Measurements from ENCODE around the gene FGF19. TPM values are rescaled to one million over a fixed set of nuclear protein-coding genes. Genes with fewer than 3 reads are reported as not detected.

Gene FGF19
- total RNA-seq, 1 experiment from 2014 or later = 0.17 TPM

GRCh38 chr11:69671734-69672465 is 31.9 kb downstream of the FGF19 start:
- no peak for DNase-seq (ENCODE audit: low spot score)

- DNase-seq (ENCODE audit: low spot score) = peak; percentile 78
Observed at GRCh38 chr11:69670158-69670845, 33.5 kb downstream of the FGF19 start.

DNA sequence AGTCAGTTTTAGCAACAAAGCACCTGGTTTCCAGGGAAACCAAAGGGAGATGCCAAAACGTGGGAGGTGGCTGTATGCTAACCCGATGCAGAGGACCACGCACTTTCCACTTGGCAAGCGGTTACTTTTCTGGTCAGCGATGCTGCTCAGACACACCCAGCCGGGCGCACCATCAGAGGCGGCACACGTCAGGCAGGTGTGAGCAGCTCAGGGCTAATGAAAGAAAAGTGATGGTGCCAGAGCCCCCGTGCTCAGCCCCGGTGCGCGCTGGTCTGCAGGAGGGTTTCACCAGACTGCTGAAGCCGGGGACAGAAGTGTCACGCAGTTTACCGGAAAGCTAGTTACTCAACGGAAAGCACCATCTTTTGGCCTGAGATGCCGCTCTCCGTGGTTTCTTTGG is 34.3 kb downstream of the FGF19 start:
- no peak for DNase-seq (ENCODE audit: low spot score)

DNA sequence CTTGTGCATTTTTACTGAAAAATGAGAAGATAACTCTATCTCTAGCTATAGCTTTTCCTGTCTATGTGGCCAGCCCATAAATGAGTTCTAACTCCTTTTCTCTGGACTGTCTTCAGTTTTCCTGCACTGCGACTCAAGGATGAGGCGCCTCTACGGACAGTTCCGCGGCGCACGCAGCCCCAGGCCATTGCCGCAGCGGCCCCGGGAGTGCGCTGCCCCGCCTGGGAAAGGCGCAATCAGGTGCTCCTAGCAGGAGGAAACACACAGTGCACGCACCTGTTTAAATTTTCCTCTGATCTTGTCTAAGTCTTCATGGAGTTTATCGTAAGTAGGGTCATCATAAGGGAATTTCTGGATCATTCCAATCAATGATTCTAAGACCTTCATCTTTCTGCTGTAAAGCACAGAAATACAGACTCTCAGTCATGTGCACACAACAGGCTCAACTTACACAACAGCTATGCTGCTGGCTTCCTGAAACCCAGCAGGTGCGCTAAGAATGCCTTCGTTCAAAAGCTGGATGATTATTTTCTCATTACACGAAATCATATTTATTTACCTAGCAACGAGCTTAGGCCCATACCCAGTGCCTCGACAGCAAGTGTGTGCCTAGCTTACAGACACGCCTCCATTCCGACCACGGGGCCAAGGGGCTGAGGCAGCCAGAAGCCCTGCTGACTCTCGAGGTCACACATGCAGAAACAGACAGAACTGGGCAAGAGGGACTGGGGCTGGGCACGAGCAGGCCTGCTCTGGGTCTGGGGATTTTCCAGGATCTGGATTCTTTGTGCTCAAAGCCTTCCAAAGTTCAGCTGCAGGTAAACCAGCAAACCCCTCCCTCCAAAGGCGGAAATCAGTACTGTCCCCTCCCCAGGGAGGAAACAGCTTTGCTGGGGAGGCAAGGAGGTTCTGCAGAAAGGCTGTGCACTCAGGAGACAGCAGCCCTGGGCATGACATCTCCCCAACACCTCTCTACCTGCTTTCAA is 35.9 kb downstream of the FGF19 start:
- no peak for DNase-seq (ENCODE audit: low spot score)

DNA sequence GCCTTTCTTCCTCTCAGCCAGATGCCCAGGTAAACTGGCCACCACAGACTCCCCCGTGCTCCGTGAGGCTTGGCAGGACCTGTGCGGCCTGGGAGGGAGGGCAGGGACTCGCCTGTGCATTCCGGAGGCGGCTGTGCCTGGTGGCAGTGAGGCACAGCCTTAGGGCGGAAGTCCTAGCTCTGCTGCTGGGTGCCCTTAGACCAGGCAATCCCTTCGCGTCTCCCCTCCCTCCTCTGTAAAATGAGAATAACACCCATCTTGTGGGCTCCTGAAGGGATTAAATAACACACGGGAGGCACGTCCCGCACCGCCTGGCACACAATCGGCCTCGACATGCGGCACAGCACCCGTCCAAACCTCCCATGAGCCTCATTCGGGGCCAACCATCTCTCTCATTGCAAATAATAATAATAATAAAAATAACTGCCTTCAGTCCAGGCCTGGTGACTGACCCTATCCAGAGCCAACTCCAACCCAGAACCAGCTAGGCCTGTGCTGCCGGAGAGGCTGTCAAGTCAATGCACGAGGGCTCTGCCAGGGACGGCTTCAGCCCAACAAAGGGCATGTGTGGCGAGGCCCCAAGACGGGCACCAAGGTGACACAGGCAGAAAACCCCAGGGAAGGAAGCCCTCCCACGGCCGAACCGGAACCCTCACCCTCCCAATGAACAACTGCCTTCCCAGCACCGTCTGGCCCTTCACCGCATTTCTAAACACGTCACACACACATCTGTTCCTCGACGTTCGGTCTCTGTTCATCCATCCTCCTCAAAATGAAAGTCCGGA is 36.9 kb downstream of the FGF19 start:
- DNase-seq (ENCODE audit: low spot score) = no peak

- DNase-seq (ENCODE audit: low spot score) = no peak
Observed at GRCh38 chr11:69666261-69666660, 37.6 kb downstream of the FGF19 start.

DNA sequence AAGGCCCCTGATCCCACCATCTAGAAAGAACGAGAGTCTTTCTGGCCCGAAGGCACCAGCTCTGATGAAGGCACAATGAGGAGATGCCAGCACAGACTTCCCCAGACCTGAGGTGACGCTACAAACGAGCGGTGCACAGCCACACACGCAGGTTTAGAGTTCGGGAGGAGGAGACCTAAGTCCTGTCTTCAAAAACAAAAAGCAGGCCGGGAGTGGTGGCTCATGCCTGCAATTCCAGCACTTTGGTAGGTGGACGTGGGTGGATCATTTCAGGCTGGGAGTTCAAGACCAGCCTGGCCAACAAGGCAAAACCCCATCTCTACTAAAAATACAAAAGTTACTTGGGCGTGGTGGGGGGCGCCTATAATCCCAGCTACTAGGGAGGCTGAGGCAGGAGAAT is 38.2 kb downstream of the FGF19 start:
- no peak for DNase-seq (ENCODE audit: low spot score)

- DNase-seq (ENCODE audit: low spot score) = no peak
Observed at GRCh38 chr11:69664901-69665300, 38.9 kb downstream of the FGF19 start.

- no peak for DNase-seq (ENCODE audit: low spot score)
Observed at GRCh38 chr11:69664103-69664775, 39.6 kb downstream of the FGF19 start.

GRCh38 chr11:69663326-69663725 is 40.5 kb downstream of the FGF19 start:
- no peak for DNase-seq (ENCODE audit: low spot score)

DNA sequence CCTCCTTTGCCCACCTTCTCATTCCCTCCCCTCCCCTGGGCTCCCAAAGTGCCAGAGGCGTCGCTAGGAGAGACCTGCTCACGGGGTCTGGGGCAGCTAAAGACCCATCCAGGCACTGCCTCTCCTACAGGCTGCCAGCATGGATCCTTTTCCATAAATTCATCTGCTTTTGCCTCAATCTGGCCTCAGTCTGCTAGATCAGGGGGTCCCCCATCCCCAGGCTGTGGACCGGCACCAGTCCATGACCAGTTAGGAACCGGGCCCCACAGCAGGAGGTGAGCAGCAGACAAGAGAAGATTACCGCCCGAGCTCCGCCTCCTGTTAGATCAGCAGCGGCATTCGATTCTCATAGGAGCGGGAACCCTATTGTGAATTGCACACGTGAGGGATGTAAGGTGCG is 41.0 kb downstream of the FGF19 start:
- no peak for DNase-seq (ENCODE audit: low spot score)

GRCh38 chr11:69662021-69662698 is 41.7 kb downstream of the FGF19 start:
- DNase-seq (ENCODE audit: low spot score) = no peak

DNA sequence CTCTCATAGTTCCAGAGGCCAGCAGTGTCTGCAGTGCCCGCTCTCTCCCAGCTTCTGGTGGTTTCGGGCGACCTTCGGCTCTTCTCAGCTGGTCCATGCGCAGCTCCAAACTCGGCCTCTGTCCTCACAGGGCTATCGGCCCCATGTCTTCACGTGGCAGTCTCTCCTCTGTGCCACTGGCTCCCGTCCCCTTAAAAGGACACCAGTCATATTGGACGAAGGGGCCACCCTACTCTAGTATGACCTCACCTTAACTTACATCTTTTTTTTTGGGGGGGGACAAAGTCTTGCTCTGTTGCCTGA is 42.5 kb downstream of the FGF19 start:
- DNase-seq (ENCODE audit: low spot score) = no peak

GRCh38 chr11:69660001-69660500 is 43.8 kb downstream of the FGF19 start:
- DNase-seq (ENCODE audit: low spot score) = no peak

GRCh38 chr11:69659591-69659990 is 44.2 kb downstream of the FGF19 start:
- DNase-seq (ENCODE audit: low spot score) = no peak

DNA sequence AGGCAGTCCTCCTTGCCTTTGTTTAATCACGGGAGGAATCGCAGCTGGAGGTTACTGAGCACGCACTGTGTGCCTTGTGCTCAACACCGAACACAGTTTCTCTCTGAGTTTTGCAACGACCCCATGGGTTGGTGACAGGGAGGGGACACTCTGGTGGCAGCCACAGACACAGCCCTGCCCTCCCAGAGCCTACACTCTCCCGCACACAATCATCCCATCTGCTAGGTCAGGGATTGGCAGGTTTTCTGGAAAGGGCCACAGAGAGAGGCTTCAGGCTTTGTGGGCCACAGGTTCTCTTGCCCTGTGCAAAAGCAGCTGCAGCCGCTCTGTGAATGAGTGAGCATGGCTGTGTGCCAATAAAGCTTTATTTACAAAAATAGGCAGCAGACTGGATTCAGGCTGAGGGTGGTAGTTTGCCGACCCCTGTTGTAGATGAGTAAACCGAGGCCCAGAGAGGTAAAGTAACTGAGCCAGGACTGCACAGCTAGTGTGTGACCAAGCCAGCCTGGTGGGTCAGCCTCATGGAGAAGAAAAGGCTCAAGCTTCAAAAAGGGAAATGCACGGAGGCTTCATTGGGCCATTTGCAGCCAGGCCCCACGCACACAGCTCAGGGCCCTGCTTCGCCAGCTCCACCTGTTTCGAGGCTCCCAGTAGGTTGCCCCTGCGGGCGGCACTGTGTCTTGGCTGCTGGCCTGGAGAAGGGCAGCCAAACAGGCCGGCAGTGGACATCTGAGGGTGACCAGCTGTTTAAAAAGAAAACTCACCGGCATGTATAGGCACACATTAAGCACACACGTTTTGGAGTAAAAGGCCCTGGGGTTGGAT is 45.0 kb downstream of the FGF19 start:
- DNase-seq (ENCODE audit: low spot score) = no peak

- DNase-seq (ENCODE audit: low spot score) = no peak
Observed at GRCh38 chr11:69657911-69658625, 45.8 kb downstream of the FGF19 start.

- DNase-seq (ENCODE audit: low spot score) = no peak
Observed at GRCh38 chr11:69657456-69657910, 46.3 kb downstream of the FGF19 start.
